KBM-7 (cell line): ENCODE results near the gene SH2D7.
A peak's percentile ranks its signal among the peaks of the same experiment; 100 is the strongest.
"Not testable (repeated sequence)": the region's sequence is repeated elsewhere in the genome, so short reads cannot be mapped to it uniquely, and the experiment has no call there.

Experiments
- DNase-seq: peaks from one replicate; pipeline ENCODE4 v3.0.0-alpha.2; 2015
- in situ Hi-C: fragments of 300-500 bp; cut with MboI; formaldehyde crosslinking; loops from 2 replicates; pipeline ENCODE4 v1.14.3; 2020; ENCODE audit warnings: low sequenced_read_pairs, low pct_unique_long_range_greater_than_20kb, mixed read lengths

The SH2D7 gene

GRCh38 chr15:78127882-78128281, 35.5 kb downstream of the SH2D7 start:
- DNase-seq = no peak
- in situ Hi-C loops = no loop called here

GRCh38 chr15:78129077-78129750, 36.9 kb downstream of the SH2D7 start:
- no peak for DNase-seq
- in situ Hi-C loops = no loop called here

GRCh38 chr15:78129751-78130287, 37.5 kb downstream of the SH2D7 start:
- DNase-seq = no peak
- in situ Hi-C loops = no loop called here

- in situ Hi-C loops = no loop called here
- no peak for DNase-seq
Observed at GRCh38 chr15:78130466-78131294, 38.3 kb downstream of the SH2D7 start.

- DNase-seq = peak; percentile 91
- in situ Hi-C loops = no loop called here
Observed at GRCh38 chr15:78131295-78132061, 39.1 kb downstream of the SH2D7 start, which contains the start of gene CIB2. TSS of gene CIB2 (minus strand) at chr15:78131445. CDS start at chr15:78131215, 230 bp downstream.

- DNase-seq = no peak
- in situ Hi-C loops = no loop called here
Observed at GRCh38 chr15:78133801-78134200, 41.4 kb downstream of the SH2D7 start.

GRCh38 chr15:78139578-78139977, 47.2 kb downstream of the SH2D7 start:
- in situ Hi-C loops = no loop called here
- DNase-seq = no peak

GRCh38 chr15:78140292-78140691, 47.9 kb downstream of the SH2D7 start:
- DNase-seq = no peak
- in situ Hi-C loops = no loop called here

- no peak for DNase-seq
- in situ Hi-C loops = no loop called here
Observed at GRCh38 chr15:78142332-78142731, 50.0 kb downstream of the SH2D7 start.

- peak; percentile 50 for DNase-seq
- in situ Hi-C loops = no loop called here
Observed at GRCh38 chr15:78146425-78147154, 54.2 kb downstream of the SH2D7 start.

GRCh38 chr15:78147566-78147965, 55.2 kb downstream of the SH2D7 start:
- in situ Hi-C loops = no loop called here
- DNase-seq = no peak

GRCh38 chr15:78148392-78149067, 56.2 kb downstream of the SH2D7 start:
- in situ Hi-C loops = no loop called here
- DNase-seq = no peak

GRCh38 chr15:78149068-78149804, 56.9 kb downstream of the SH2D7 start, which contains the start of gene IDH3A:
TSS of gene IDH3A (plus strand) at chr15:78149362. CDS start at chr15:78149404, 42 bp downstream.
- in situ Hi-C loops = no loop called here
- DNase-seq = peak; percentile 98

- in situ Hi-C loops = no loop called here
Observed at GRCh38 chr15:78149805-78150751, 57.7 kb downstream of the SH2D7 start.

GRCh38 chr15:78151075-78151474, 58.7 kb downstream of the SH2D7 start:
- in situ Hi-C loops, DNase-seq: not testable (repeated sequence)

More at GRCh38 chr15:78149805-78150751, 57.7 kb downstream of the SH2D7 start:
- DNase-seq = peak; percentile 50
